HG03139 (cell line): Measurements from ENCODE around the gene PCDH9.

ENCODE experiments used
- ATAC-seq: cut with Tn5 transposase; IDR thresholded peaks from one replicate; pipeline ENCODE4 v1.9.1; 2021; ENCODE audit not compliant: unreplicated experiment

Gene PCDH9

GRCh38 chr13:66691149-66691548 lies 539.0 kb downstream of the PCDH9 start:
- no peak for ATAC-seq

GRCh38 chr13:66689628-66690027 lies 540.5 kb downstream of the PCDH9 start:
- ATAC-seq, result no peak

DNA sequence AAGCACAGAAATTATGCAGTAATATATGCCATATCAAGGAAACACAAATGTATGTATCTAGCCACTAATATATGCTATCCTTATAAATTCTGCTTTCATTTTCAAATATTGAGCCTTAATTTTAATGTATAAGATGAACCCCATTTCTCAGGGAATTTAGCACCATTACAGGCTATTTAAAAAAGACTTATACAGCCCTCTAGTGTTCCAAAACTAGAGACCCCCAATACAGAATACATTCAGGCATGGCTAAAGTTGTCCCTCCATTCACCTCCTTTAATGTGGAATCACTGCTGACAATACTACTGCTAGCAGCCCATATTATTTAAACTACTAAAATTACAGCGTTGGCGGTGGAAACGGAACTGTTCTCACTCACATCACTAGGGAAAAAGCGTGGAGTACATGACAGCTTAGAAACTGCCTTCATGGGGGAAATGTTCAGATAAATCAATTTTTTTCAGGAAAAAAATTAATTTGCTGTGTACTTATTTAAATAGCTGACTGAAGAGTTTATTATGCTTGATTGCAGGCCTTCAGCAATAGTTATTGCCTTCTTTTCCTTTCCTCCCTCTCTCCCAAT lies 541.0 kb downstream of the PCDH9 start:
- no peak for ATAC-seq

DNA sequence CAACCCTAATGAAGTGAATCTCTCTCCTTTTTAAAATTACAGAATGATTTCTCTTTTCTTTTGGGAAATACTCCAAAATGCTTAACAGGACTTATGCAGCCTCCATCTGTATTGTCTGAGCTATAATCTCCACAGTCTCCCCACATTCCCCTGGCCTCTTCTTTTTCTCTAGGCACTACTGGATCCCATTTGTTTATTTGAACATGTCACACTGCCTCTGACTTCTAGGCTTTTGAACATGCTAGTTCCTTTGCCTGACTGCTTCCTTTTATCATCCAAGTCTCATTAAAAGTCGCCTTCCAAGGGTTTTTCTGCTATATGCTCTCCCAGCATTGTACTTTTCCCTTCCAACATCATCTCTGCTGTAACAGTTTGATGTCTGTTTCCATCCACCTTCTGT lies 548.7 kb downstream of the PCDH9 start:
- ATAC-seq, result no peak

DNA sequence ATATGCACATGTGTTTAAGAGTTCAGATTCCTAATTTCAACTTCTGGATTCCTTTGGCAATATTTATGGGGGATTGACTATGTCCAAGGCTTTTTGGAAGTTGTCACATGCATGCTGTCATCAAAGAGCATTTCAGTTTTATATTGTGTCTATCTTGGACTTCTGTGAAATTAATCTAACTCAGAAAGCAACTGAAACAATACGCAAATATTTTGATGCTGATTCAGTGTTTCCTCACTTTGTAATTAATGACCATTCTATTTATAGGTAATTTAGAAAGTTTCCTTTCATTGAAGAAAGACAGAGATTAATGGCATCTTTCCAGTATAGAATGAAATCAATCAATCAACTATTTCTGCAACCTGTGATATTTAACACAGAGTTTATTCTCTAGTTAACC lies 550.1 kb downstream of the PCDH9 start:
- ATAC-seq, result no peak

DNA sequence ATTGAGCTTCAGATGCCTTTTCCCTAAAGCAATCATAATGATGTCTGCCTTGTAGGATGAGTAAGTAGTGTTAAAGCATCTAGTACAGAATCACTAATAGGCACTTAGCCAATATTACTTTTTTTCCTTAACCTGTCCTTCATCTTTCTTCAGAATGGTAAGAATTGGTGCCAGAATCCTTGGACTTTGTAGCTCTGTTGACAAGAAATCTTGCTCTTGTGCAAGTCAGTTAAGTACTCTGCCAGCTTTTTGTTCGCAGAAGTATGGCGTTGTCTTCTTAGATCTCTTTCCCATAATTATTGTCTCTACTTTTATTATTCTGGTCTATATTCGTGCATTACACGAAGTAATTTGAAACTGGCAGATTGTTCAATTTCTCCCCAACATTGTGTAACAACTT lies 554.5 kb downstream of the PCDH9 start:
- ATAC-seq, result no peak

- no peak for ATAC-seq
These were observed 556.7 kb downstream of the PCDH9 start for GRCh38 chr13:66673401-66673800.

GRCh38 chr13:66665991-66666390 lies 564.1 kb downstream of the PCDH9 start:
- no peak for ATAC-seq

DNA sequence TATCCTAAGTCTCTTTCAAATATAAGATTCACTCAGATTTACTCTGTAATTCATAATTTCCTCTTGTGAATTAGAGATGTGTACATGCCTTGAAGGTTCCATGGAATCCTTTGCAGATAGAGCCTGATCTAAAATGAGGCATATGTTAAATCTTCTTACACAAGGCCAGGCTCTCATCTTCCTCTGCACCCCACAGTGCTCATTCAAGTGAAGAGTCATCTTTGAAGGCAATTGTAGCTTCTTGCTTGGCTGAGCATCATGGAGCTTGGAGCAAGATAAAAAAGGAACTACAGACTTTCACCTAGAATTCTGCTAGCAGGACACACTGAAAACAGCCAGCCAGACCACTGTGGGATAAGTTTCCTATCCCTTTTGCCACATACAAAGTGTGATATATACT lies 566.4 kb downstream of the PCDH9 start:
- no peak for ATAC-seq

GRCh38 chr13:66663206-66663605 lies 566.9 kb downstream of the PCDH9 start:
- ATAC-seq, result no peak

- no peak for ATAC-seq
These were observed 568.8 kb downstream of the PCDH9 start for GRCh38 chr13:66661336-66661735.

DNA sequence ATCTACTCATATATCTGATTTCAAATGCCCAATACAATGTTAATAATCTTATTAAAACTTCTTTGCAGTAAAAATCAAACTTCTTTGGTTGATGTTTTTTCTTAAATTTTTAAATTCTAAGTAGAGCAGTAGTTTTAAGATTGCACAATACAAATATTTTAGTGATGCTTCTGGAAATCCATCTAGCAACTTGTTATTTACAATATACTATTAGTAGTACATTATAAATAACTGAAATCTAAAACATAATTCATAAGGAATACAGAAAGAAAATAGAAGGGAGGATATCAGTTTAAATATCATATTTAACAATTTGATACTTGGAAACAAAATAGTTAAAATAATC lies 569.7 kb downstream of the PCDH9 start:
- ATAC-seq, result no peak

- peak; percentile 70 for ATAC-seq
These were observed 570.3 kb downstream of the PCDH9 start for GRCh38 chr13:66659701-66660467.

DNA sequence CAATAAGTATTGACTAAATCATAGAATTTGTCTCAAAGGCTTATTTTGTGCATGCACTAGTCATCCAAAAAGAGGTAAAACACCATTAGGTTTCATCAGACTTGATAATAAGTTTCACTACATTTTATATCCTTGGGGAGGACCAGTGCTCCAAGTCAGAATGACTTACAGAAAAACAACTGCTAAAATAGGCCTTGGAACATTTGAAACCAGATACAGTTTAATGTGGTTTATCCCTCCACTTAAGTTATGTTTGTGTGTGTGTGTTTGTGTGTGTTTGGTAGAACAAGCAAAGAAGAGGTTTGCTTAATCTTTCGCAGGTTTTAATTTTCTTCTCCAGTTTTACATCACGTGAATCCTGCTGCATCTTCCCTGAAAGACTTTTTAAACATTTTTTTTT lies 570.9 kb downstream of the PCDH9 start:
- no peak for ATAC-seq

GRCh38 chr13:66657165-66657881 lies 572.8 kb downstream of the PCDH9 start:
- ATAC-seq, result no peak

DNA sequence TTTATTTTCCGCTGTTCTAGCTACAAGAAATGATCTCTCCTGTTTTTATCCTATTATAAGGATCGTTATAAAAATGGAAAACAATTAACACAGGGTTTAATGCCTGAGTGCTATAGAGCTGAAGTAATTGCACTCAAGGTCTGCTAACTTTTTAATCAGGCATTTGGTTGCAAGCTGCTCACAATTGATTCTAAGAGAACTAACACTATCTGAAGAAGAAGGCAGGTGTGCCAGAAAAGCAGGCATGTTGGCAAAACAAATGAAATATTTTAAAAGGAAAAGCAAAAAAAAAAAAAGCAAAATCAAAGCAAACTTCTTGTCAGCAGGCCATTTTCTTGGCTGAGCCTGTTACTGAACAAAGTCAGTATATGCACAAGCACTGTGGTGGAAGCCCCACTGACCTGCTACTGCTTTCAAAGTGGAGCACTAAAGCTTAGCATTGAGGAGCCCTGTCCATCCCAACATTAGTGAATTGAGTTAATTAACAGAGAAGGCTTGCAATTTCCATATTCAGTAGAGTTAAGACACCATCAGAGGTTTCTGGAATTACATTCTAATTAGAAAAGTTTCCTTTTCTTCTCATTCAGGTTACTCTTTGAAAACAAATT lies 574.2 kb downstream of the PCDH9 start:
- ATAC-seq, result no peak

- ATAC-seq, result no peak
These were observed 585.2 kb downstream of the PCDH9 start for GRCh38 chr13:66644855-66645460.

- ATAC-seq, result no peak
These were observed 589.9 kb downstream of the PCDH9 start for GRCh38 chr13:66640231-66640630.

- no peak for ATAC-seq
These were observed 591.1 kb downstream of the PCDH9 start for GRCh38 chr13:66639044-66639443.

DNA sequence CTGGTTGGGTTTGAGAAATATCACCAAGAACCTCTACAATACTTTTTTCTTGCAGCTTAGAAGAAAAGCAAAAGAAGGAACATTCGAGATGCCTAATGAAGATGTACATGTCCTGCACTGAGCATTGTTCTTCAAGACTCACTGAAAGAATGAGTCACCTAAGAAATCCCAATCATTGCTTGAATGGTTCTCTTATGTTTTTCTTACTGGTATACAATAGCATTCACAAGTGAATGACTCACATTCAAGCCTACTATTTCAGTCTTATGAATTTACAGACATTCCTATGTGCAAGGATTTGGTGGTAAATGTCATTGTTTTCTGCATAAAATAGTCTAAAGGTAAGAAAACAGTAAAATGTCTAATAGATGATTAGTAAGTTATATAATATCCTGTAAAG lies 594.6 kb downstream of the PCDH9 start:
- ATAC-seq, result no peak

- no peak for ATAC-seq
These were observed 595.8 kb downstream of the PCDH9 start for GRCh38 chr13:66634384-66634783.

DNA sequence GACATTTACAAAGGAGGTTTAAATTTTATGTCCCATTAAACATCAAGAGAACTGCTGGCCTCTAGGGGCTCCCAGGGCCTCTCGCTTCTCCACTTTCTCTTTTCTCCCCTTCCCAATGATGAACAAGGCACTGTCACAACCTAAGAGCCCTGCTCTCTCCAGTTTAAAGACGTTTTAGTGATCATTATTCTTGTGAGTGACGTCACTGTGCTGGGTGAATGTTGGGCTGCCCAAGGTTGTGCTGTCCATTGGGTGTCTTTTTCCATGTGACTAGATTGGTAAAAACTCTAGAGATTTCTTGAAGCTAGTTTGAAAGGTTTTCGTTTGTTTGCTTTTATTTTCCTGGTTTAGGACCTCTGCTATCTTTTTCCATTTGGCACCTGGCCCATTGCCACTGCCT lies 602.6 kb downstream of the PCDH9 start:
- ATAC-seq, result no peak
